ENCODE measurements around the gene DTHD1. TPM values are rescaled to one million over a fixed set of nuclear protein-coding genes. Genes with fewer than 3 reads are reported as not detected.

Gene DTHD1
- total and polyA plus RNA-seq, 10 of the 15 experiments (the other 5 are each of a cell fraction or from before 2014, with no cell fraction given): 0.05 to 2.8 (median 1.4) TPM

DNA sequence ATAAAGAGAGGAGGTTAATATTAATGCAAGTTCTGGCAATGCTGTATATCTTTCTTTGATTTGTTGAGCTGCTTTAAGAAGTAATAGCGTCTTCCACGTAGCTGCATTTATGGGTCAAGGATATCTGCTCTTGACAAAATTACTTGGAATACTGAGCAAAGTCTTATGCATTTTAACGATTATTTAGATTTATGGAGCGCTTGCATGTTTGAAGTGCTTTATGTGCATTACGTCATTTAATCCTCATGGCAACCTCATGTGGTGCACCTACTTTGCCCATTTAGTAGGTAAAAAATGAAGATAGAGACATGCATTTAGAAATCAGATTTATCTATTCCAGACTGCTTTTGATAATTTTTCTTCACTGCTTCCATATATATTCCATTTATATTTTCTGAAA, 46.0 kb downstream of the DTHD1 start:
- no peaks in the 10 kb centered on the region for H3K27me3 ChIP-seq (replicated peaks in 1 of 2; ENCODE audit: control insufficient read depth in 2 of 2, insufficient read depth in 2 of 2, low read length in 1 of 2)
- RAD21 ChIA-PET (ENCODE audit: unreplicated experiment): interaction anchor here (1.2 to 1.3 kb wide), 3 partner anchors 8 to 85 kb away, joined by 3 to 5 read pairs (median 3); no protein-coding TSS in a partner anchor
- no peak overlapping the region for H3K27ac ChIP-seq (ENCODE audit: control insufficient read depth, insufficient read depth)
- POLR2A ChIA-PET: interaction anchor here (2.6 kb wide), 1 partner anchor 8 kb away, joined by 10 read pairs; no protein-coding TSS in a partner anchor
- peaks cover 49% of the 10 kb centered on the region for H3K4me1 ChIP-seq (ENCODE audit: control insufficient read depth, insufficient read depth, low read length)
- H3K79me2 ChIP-seq (ENCODE audit: control insufficient read depth, insufficient read depth, low read length): no peaks in the 10 kb centered on the region
- no peak overlapping the region for H3K9ac ChIP-seq (ENCODE audit: control insufficient read depth, insufficient read depth, low read length)
- SMC1A ChIA-PET (ENCODE audit: uncharacterized antibody, unreplicated experiment): interaction anchor here (1.0 to 3.4 kb wide), 6 partner anchors 11 to 87 kb away, joined by 3 to 19 read pairs (median 5); no protein-coding TSS in a partner anchor
- in situ Hi-C loops (cut with MboI) (no loop called here), intact Hi-C loops (cut with micrococcal nuclease; ENCODE audit: unreplicated experiment) (no loop called here)
- no peak overlapping the region for H3K4me2 ChIP-seq (ENCODE audit: control insufficient read depth, insufficient read depth)
- DNase-seq (ENCODE audit: low read depth, low spot score) (no peak), ATAC-seq (no peak), FAIRE-seq (no peak)
- no peak overlapping the region for H3K4me3 ChIP-seq
- TF ChIP-seq SMC3 (IDR thresholded peaks at IDR 0.05; ENCODE audit: borderline replicate concordance, low read length) (no peak), GATAD2B (conservative IDR thresholded peaks at IDR 0.05; ENCODE audit: low read depth) (no peak), CHD2 (IDR thresholded peaks at IDR 0.05; ENCODE audit: borderline replicate concordance, low read depth, low read length) (no peak), KAT2A (conservative IDR thresholded peaks at IDR 0.05; ENCODE audit: control insufficient read depth, low read depth, low read length) (no peak), TBL1XR1 (IDR thresholded peaks at IDR 0.05; ENCODE audit: low read depth, low read length) (no peak), NFYB (IDR thresholded peaks at IDR 0.05; ENCODE audit: insufficient read depth, low read depth, low read length) (no peak), ETV6 (conservative IDR thresholded peaks at IDR 0.05 in 1 of 2, IDR thresholded peaks at IDR 0.05 in 1 of 2; ENCODE audit: borderline replicate concordance in 1 of 2, low read depth in 1 of 2) (no peak), CHD4 (IDR thresholded peaks at IDR 0.05) (no peak), KLF5 (IDR thresholded peaks at IDR 0.05; ENCODE audit: partially characterized antibody) (no peak), CBX5 (IDR thresholded peaks at IDR 0.05; ENCODE audit: low read depth) (no peak), TCF3 (IDR thresholded peaks at IDR 0.05; ENCODE audit: borderline replicate concordance, insufficient read depth, low read depth, low read length) (no peak), ZBED1 (IDR thresholded peaks at IDR 0.05; ENCODE audit: borderline replicate concordance) (no peak), SREBF1 (IDR thresholded peaks at IDR 0.05; ENCODE audit: low read length) (no peak), CBX3 (IDR thresholded peaks at IDR 0.05; ENCODE audit: borderline replicate concordance, low read depth) (no peak), SMAD5 (IDR thresholded peaks at IDR 0.05; ENCODE audit: low read depth) (no peak), POLR2AphosphoS2 (IDR thresholded peaks at IDR 0.05; ENCODE audit: low read depth, low read length) (no peak), RCOR1 (conservative IDR thresholded peaks at IDR 0.05; ENCODE audit: low read depth, low read length) (no peak), MTA2 (IDR thresholded peaks at IDR 0.05; ENCODE audit: low read depth) (no peak), RBBP5 (conservative IDR thresholded peaks at IDR 0.05) (no peak)
- TF ChIP-seq, protein P1, sequence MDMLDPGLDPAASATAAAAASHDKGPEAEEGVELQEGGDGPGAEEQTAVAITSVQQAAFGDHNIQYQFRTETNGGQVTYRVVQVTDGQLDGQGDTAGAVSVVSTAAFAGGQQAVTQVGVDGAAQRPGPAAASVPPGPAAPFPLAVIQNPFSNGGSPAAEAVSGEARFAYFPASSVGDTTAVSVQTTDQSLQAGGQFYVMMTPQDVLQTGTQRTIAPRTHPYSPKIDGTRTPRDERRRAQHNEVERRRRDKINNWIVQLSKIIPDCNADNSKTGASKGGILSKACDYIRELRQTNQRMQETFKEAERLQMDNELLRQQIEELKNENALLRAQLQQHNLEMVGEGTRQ (IDR thresholded peaks at IDR 0.05; ENCODE audit: borderline replicate concordance, low read depth, low read length): no peak
- WGBS (ENCODE audit: insufficient coverage, insufficient replicate concordance, low lambda C conversion rate, missing lambda C conversion rate): 79% methylated on average over 5 of the region's 5 CpGs
- H3K36me3 ChIP-seq (ENCODE audit: control insufficient read depth in 2 of 2, insufficient read depth in 2 of 2, low read length in 1 of 2): no peaks in the 10 kb centered on the region
- CTCF ChIA-PET: interaction anchor here (1.8 kb wide), 1 partner anchor 83 kb away, joined by 6 read pairs; the partner anchor contains the start of gene ARAP2
- no peak overlapping the region for H2AFZ ChIP-seq (ENCODE audit: control insufficient read depth, low read depth, low read length)
- BruUV-seq (replicated peaks): no TSS peak
- H3K9me3 ChIP-seq (replicated peaks; ENCODE audit: control insufficient read depth, insufficient read depth, low read length): no peaks in the 10 kb centered on the region; the same call in 2 of the 3 replicates
- no peaks in the 10 kb centered on the region for H4K20me1 ChIP-seq (ENCODE audit: control insufficient read depth, insufficient read depth)
